Effector memory CD4-positive, alpha-beta T cell (primary cell): Measurements from ENCODE around the gene RNF157.

Source experiments
- DNase-seq, 3 donors: peaks; one replicate each; pipeline ENCODE4 v3.0.0-alpha.2; 2020
- H3K27ac ChIP-seq: 2 replicates; pipeline ENCODE4 v1.7.0; 2013; ENCODE audit warnings: mild to moderate bottlenecking, low read length, moderate library complexity; ENCODE audit not compliant: insufficient read depth, poor library complexity, severe bottlenecking
- H3K27me3 ChIP-seq: replicated peaks from 2 replicates; pipeline ENCODE4 v1.7.0; 2013; ENCODE audit warnings: mild to moderate bottlenecking, low read length; ENCODE audit not compliant: insufficient read depth, control insufficient read depth, poor library complexity, severe bottlenecking
- H3K36me3 ChIP-seq: 2 replicates; pipeline ENCODE4 v1.7.0; 2013; ENCODE audit warnings: mild to moderate bottlenecking, low read length, moderate library complexity; ENCODE audit not compliant: control insufficient read depth, insufficient read depth
- H3K4me1 ChIP-seq: 2 replicates; pipeline ENCODE4 v1.7.0; 2013; ENCODE audit warnings: low read length, mild to moderate bottlenecking; ENCODE audit not compliant: control insufficient read depth, insufficient read depth, poor library complexity, severe bottlenecking
- H3K4me3 ChIP-seq: 2 replicates; pipeline ENCODE4 v1.7.0; 2013; ENCODE audit warnings: low read length, low read depth, mild to moderate bottlenecking; ENCODE audit not compliant: insufficient read depth, poor library complexity, severe bottlenecking
- H3K9me3 ChIP-seq: 2 replicates; pipeline ENCODE4 v1.7.0; 2013; ENCODE audit warnings: mild to moderate bottlenecking, low read length, moderate library complexity; ENCODE audit not compliant: control insufficient read depth

RNF157 gene

DNA sequence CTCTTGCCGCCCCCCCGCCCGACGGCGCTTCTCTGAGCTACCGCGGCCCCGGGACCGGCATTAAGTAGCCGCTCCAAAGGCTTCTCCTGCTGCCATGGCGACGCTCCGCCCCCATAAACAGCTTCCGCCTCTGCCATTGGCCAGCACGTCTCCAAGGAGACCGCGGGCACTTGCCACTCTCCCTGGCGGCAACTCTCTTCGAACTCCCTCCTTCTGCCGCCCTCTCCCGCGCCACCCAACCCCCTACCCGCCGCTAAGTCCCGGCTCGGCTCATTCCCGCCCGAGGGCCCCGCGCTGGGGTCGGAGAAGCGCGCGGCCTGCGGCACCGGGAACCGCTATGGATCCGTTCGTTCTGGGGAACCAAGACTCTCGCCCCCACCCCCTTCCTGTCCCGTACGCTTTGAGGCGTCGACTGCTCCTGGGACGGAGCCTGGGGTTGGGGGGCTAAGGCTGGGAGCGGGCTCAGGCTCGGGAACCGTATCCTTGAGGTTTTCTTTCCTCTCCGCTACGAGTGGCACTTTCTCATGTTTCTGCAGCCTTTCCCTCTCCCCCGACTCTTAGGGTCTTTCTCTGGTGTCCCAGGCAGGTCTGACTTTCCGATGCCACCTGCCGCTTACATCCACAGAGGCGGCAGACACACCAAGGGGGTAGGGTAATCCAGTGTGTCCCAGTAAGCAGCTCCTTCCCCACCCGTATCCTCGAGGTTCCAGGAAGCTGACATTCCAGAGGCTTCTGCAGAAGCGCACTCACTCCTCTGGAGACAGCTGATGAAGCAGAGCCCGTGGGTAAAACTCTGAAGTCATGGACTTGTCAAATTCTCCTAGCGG is 98.9 kb downstream of the RNF157 start, which contains the start of gene FOXJ1:
Gene FOXJ1, minus strand, starts transcription at position 34 of the 827 bp plus-strand sequence. CDS start 850 bp downstream, outside the sequence.
- Histone ChIP-seq H3K4me1 (peaks cover 60% of the 10 kb centered on the region), H3K27ac (peak within 1 kb of the TSS; percentile 27), H3K27me3 (peaks cover 7% of the 10 kb centered on the region), H3K9me3 (no peaks in the 10 kb centered on the region), H3K4me3 (peak within 1 kb of the TSS; percentile 57), H3K36me3 (no peaks in the 10 kb centered on the region)
- peak; percentile 88 to 89 (median 89) for DNase-seq

DNA sequence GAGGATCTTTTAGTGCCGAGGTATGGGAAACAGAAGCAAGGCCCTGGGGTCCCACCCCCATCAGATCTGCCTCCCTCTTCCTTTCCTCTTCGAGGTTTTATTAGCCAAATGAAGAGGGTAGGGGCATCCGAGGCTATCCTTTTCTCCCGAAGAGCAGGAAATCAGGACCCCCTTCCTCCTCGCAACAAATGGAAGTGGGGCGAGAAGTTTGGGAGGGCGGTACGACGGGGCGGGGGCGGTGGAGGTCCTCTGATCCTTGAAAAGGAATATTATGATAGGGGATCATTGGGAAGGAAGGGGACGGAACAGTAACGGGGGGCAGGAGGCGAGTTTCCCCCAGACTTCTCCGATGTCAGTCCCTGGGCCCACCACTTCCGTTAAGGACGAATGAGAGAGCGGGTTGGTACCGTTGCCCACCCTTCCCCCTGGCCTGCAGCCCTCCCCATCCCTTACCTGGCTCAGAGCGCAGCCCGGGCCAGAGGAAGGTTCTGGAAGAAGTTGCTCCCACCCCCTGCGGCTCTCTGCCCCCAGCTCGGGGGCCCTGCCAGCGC is 99.6 kb downstream of the RNF157 start:
- Histone ChIP-seq H3K36me3 (no peaks in the 10 kb centered on the region), H3K27me3 (peaks cover 7% of the 10 kb centered on the region), H3K27ac (no peak overlapping the region), H3K4me3 (peak overlapping the region; percentile 57), H3K9me3 (no peaks in the 10 kb centered on the region), H3K4me1 (peaks cover 54% of the 10 kb centered on the region)
- DNase-seq, result no peak

DNA sequence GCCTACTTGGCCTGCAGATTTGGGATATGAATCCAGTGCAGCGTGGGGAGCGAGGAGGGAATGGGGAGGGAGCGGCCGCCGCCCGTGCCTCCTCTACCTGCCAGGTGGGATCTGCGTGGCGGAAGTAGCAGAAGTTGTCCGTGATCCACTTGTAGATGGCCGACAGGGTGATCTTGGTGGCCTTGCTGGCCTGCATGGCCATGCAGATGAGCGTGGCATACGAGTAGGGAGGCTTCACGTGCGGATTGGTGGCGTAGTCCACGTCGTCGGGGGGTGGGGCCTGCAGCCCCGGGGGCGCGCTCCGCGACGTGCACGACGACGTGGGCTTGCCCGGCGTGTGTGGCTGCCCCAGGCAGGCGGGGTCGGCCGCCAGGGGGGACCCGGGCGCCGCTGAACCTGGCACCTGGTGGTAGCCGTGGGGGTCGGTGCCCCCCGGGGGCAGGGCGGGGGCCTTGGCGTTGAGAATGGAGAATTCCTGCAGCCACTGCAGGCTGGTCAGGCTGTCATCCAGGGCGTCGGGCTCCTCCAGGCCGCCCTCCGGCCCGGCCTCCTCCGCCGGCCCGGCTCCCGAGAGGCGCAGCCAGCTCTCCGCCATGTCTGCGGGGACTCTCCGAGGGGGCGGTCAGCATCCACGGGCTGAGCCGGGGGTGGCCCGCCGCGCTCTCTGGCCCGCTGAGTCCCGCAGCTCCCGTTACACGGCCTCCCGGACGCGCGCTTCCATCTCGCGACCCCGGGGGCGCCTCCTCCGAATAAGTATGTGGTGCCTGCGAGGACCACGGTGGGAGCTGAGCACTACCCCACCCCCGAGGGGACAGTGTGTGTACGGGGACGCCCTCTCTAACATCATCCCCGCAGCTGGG is 100.3 kb downstream of the RNF157 start:
- peak overlapping the region; percentile 57 for H3K4me3 ChIP-seq
- no peaks in the 10 kb centered on the region for H3K9me3 ChIP-seq
- H3K4me1 ChIP-seq, result peaks cover 46% of the 10 kb centered on the region
- no peak for DNase-seq
- H3K36me3 ChIP-seq, result no peaks in the 10 kb centered on the region
- no peak overlapping the region for H3K27ac ChIP-seq
- peaks cover 7% of the 10 kb centered on the region for H3K27me3 ChIP-seq

DNA sequence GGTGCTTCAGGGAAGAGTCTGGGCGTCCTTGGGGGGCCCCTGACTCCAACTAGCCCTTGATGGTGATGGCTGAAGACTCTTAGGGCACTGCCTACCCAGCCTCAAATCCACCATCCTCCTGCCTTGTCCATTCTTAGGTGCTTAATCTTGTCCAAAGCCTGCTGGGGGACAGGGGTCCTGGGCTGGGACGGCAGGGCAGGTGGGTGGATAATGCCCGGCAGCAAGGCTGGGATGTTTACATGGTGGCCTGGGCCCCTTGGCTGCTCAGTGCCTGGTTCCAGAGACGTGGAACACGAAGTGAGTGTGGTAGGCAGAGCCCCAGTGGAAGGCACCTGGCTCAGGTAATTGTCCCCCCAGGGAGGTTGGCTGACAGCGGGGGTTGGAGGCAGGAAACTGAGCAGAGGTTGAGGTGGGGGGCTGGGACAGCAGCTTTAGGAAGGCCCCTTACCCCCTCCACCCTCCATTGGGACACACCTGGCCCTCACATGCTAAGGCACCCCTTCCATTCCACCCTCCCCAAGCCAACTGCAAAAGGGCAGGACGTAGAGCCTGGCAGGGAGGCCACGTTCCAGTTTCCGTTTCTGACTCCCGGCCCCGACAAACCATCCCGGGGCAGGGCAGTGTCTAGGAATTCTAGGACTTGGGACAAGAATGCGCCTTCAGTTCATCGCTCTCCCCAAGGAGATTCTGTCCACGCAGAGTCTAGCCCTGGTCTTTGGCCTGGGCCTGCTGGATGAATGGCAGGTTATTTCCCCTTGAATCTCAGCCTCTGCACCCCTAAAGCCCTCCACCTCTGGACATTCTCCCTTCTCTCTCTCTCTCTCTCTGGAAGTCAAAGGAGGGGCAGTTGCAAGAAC is 101.2 kb downstream of the RNF157 start:
- no peak overlapping the region for H3K27ac ChIP-seq
- peaks cover 39% of the 10 kb centered on the region for H3K4me1 ChIP-seq
- no peak for DNase-seq
- H3K9me3 ChIP-seq, result no peaks in the 10 kb centered on the region
- H3K36me3 ChIP-seq, result no peaks in the 10 kb centered on the region
- H3K4me3 ChIP-seq, result no peak overlapping the region
- H3K27me3 ChIP-seq, result peaks cover 7% of the 10 kb centered on the region

DNA sequence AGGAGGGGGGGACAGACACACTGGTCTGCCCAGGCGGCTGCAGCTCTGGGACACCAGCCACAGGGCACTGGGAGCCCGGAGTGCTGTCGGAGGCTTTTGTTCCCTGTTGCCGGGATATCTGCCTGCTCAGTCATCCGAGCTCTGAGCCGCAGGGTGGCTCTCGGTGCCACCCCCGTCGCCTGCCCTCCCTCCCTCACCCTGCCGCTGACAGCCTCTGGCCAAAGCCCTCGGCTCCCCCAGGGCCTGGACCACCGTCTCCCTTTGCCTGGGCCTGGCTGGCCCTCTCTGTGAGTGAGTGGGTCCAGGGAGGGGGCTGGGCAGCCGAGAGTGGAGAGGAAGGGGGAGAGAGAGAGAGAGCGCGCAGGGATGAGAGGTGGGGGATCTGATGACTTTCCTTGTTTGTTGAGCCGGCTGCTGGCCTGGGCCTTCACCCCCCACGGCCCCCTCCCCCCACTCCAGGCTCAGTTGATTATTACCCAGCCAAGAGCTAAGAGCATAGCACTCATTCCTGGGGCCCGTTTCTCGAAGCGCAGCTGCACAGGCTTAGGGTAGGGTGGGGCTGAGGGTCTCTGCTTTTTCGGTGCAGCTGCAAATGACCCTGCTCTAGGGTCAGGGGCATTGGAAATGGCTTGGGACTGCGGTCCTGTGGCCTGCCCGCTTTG is 101.9 kb downstream of the RNF157 start:
- no peaks in the 10 kb centered on the region for H3K36me3 ChIP-seq
- H3K27me3 ChIP-seq, result peaks cover 7% of the 10 kb centered on the region
- no peak overlapping the region for H3K27ac ChIP-seq
- DNase-seq, result no peak
- H3K4me3 ChIP-seq, result no peak overlapping the region
- peaks cover 32% of the 10 kb centered on the region for H3K4me1 ChIP-seq
- no peaks in the 10 kb centered on the region for H3K9me3 ChIP-seq

DNA sequence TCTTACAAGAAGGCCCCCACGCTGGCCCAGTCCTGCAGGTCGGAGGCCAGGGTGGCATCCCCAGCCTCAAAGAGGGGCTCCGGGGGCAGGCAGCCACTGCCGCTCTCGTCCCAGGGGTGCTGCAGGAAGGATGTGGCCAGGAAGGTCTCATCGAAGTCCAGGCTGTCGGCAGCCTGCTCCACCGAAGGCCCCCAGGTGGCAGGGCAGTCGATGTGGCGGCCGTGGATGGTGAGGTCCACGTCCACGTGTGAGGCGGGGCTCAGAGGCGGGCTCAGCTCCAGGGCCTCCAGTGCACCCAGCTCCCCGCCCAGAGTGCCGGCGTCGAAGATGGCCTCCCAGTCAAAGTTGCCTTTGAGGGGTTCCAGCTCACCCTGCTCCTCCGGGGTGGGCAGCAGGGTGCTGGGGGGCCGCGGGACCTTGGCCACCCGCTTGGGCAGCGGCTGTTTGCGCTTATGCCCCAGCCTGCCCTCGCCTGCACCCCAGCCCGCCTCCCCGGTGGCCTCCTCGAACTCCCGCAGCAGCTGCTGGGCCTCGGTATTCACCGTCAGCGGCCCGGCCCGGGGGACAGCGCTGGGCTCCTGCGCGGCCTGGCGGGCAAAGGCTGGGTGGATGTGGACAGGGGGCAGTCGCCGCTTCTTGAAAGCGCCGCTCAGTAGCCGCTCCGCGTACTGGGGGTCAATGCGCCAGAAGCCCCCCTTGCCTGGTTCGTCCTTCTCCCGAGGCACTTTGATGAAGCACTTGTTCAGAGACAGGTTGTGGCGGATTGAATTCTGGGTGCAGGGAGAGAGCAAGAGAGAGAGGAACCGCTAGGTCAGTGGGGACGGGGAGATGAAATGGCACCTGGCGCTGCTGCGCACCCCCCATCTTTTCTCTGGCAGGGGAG is 102.7 kb downstream of the RNF157 start:
- Histone ChIP-seq H3K27me3 (peaks cover 7% of the 10 kb centered on the region), H3K4me1 (peaks cover 24% of the 10 kb centered on the region)

DNA sequence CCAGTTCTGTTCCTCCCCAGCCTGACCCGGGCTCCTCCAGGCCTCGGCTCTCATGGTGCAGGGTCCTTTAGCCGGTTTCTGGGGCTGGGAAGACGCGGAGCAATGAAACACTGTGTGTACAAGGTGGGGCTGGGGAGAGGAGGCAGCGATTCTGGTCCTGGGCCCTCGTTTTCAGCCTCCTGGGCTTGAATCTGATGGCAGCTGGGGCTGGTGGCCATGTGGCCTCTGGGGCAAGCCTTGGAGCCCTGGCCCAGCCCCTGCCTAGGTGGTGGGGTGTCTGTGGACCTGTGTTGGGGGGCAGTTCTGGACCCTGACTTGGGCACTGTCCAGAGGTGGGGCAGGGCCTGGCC is 103.3 kb downstream of the RNF157 start:
- H3K4me3 ChIP-seq, result no peak overlapping the region
- H3K27me3 ChIP-seq, result peaks cover 7% of the 10 kb centered on the region
- DNase-seq, result no peak
- no peaks in the 10 kb centered on the region for H3K9me3 ChIP-seq
- H3K36me3 ChIP-seq, result no peaks in the 10 kb centered on the region
- H3K27ac ChIP-seq, result no peak overlapping the region
- H3K4me1 ChIP-seq, result peaks cover 21% of the 10 kb centered on the region

More for the DNA sequence above, 102.7 kb downstream of the RNF157 start:
- no peak overlapping the region for H3K4me3 ChIP-seq
- no peaks in the 10 kb centered on the region for H3K9me3 ChIP-seq
- H3K27ac ChIP-seq, result no peak overlapping the region
- no peak for DNase-seq
- no peaks in the 10 kb centered on the region for H3K36me3 ChIP-seq

DNA sequence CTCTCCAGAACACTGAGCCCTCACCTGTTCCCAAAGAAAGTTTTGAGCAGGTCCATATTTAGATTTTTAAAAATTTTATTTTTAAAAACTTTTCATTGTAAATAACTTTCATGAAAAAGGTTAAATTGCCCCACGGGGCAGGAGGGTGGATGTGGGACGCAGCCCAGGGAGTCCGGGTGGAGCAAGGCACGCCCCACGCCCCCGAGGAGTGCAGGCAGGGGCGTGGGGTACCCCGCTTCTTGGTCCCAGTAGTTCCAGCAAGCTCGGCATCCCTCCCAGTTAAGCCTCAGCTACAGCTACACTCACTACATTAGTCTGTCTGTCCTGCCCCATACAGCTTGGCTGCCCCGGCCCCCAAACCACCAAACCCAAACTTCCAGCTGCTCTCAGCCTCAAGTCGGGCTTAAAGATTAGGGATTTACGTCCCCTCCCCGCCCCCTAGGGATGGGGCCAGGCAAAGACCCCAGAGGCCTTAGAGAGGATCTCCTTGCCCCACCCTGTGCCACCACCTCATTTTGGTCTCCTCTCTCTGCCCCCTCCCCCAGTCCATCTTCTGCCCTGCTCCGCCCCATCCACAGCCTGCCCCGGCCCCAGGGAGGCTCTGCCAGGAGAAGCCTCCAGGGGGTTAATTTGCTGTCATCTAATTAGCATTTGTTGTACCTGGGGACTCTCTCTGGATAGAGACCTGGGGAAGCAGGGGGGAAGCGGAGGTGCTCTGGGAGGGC is 103.9 kb downstream of the RNF157 start:
- Histone ChIP-seq H3K4me1 (peaks cover 15% of the 10 kb centered on the region), H3K9me3 (no peaks in the 10 kb centered on the region), H3K36me3 (no peaks in the 10 kb centered on the region), H3K27ac (no peak overlapping the region), H3K27me3 (peaks cover 7% of the 10 kb centered on the region), H3K4me3 (no peak overlapping the region)
- DNase-seq, result no peak
